GM21619 (cell line): ENCODE measurements around the gene CSK.
A peak's percentile ranks its signal among the peaks of the same experiment; 100 is the strongest.

Experiments
- ATAC-seq: cut with Tn5 transposase; IDR thresholded peaks from one replicate; pipeline ENCODE4 v1.9.1; 2021; ENCODE audit not compliant: unreplicated experiment

Gene CSK

DNA sequence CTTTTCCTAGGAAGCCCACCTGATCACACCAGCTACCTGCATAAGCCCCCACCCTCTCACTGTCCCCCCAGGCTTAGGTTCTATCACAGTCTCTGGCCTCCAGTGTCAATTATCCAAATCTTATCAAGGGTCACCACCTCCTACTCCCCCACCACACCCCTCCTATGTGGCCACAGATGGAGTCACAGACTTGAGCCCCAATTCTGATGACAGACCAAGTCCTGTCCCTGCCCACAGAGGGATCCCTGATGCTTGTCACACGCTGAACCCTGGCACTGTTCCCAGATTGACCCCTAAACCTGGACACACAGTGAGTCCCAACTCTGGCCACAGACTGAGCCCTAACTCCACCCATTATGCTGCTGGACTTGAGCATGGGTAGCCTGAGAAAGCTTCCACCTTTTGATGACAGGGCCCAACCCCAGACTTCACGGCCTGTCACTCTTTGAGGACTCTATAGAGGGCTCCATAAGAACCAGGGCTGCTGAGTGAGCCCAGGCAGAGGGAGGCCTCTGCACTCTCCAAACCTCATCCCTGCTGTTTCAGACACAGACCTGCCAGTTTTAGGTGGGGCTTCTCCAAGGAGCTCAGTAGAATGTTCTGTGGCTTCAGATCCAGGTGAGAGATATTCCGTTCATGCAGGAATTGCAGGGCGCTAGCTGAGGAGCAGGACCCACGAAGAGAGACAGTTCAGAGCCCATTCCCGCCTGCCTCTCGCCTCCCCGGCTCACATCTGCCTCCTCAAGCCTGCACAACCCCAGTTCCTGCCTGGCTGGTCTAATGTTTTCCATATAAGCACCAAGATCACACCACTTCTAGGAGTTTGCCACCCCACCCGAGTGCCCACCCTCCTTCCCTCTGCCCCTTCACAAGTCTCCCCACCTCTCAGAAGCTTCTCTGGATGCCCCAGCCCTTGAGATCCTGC is 59.2 kb downstream of the CSK start:
- no peak for ATAC-seq

- ATAC-seq: no peak
Observed at GRCh38 chr15:74841891-74842373, 60.1 kb downstream of the CSK start.

- ATAC-seq: peak; percentile 72
Observed at GRCh38 chr15:74842581-74843444, 60.9 kb downstream of the CSK start, which contains the start of gene ULK3. TSS of gene ULK3 (minus strand) at chr15:74843156. CDS start at chr15:74843105, 51 bp downstream.

GRCh38 chr15:74843445-74843828 is 61.6 kb downstream of the CSK start:
- ATAC-seq: no peak

- no peak for ATAC-seq
Observed at GRCh38 chr15:74843891-74844299, 62.0 kb downstream of the CSK start.

DNA sequence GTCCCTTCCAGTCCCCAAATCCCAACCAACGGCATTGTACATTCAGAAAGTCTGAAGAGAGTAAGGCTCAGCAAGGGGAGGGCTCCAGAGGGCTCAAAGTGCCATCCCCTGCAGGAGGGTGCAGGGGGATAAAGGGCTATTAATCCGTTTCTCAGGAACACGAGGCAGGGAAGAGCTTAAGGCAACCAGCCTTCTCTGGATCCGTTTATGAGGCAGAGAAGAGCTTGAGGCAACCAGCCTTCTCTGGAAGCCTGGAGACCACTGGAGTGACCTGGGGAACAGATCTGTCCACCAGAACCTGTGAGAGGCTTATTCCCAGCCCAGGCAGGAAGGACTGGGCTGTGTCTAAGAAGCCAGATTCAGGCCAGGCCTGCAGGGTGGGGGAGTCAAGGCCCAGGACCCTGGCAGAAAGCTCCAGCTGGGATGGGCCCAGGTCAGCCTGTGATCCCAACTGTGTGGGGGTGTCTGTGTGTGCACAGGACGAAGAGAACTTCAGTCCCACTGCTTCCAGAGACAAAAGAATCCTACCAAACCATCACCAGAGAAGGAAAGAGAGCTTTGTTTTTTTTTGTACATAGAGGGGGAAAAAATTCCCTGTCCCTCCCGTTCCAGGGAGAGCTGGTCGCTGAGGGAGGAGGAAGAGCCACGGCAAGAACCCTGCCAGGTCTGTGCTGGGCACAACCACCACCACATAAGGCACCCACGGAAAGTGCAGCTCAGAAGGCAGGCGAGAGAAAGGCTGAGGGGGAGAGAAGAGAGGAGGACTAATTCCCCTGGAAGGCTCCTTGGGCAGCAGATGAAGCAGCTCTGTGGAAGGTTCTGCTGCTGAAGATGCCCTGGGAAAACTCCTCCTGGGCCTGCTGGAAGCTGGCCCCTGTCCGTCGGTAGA is 62.7 kb downstream of the CSK start:
- ATAC-seq: no peak

- no peak for ATAC-seq
Observed at GRCh38 chr15:74845208-74845568, 63.3 kb downstream of the CSK start.

DNA sequence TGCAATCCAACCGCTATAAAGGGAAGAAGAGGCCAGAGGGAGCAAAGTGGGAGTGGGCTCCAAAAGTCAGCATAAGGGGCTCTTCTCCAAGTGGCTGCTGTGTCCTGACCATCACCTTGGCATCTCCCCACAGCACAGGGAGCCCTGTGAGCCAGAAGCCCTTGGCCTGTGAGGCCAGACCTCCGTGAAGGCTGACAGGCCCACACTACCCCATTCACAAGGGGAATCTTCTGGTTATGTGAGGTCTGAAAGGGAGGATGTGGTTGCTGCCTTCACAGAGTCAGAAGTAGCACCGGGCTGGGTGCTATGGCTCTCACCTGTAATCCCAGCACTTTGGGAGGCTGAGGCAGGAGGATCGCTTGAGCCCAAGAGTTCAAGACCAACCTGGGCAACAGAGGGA is 63.7 kb downstream of the CSK start:
- no peak for ATAC-seq

DNA sequence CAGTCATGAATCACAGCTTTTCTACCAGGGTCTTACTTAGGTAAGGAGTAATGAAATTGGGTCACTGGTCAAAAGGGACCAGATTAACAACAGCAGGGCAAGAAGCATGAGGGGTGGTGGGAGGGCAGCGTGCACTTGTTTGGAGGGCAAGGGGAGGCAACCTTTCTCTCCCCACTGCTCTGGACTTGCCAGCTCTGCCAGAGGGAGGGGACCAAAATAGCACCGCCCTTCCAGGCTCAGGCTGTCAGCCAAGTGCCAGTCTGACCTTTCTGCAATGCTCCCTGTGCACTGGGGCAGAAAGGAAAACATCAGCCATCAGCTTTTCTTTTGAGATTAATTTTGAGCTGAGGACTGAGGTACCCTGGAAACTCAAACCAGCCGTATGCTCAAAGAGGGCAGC is 65.6 kb downstream of the CSK start:
- ATAC-seq: no peak

- ATAC-seq: no peak
Observed at GRCh38 chr15:74850393-74850792, 68.5 kb downstream of the CSK start.

DNA sequence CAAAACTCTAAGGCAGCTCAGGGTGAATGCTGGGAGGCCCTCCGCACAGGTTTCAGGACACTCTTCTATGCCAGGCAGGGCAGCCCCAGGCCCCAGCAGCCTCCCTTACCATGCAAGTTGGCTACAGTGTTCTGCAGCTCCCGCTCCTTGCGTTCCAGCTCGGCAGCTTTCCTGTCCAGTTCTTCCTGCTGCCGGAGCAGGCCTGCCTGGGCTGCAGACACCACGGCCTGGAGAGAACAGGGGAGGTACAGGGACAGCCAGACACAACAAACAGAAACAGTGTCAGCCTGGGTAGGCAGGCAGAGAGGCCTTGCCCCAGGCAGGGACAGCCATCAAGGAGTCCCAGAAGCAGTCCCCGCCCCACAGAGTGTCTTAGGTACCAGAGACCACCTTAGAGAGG is 70.1 kb downstream of the CSK start:
- ATAC-seq: no peak
